Measurements from ENCODE around the gene ST3GAL2.

Gene ST3GAL2

DNA sequence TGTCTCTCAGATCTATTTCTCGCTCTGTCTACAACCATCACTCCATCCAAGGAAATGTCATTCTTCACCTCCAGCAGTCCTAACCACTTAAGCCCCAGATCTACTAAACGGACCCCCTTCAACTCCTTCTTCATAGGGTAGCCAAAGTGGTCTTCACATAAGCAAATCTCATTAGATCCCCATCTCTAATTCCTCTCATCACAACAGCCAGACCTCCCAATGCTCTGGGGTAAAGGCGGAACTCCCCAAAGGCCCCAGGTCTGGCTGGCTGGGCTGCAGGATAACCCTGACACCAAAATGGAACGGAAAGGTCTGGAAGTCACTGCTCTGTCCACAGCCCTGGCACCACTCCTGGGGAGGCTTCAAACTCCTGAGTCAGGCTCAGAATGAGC, 11.1 kb downstream of the ST3GAL2 start:
- H3K79me2 ChIP-seq (ENCODE audit: insufficient read depth, low read length) = peaks cover 66% of the 10 kb centered on the region
- H3K27ac ChIP-seq (ENCODE audit: low read length) = no peak overlapping the region
- H3K36me3 ChIP-seq (ENCODE audit: insufficient read depth, low read length) = peaks cover 10% of the 10 kb centered on the region
- H3K9ac ChIP-seq (ENCODE audit: low read depth, low read length) = no peak overlapping the region
- no peaks in the 10 kb centered on the region for H3K9me3 ChIP-seq (ENCODE audit: insufficient read depth, low read length, severe bottlenecking)
- peaks cover 17% of the 10 kb centered on the region for H4K20me1 ChIP-seq (ENCODE audit: insufficient read depth, low read length)
- no peak for ATAC-seq (ENCODE audit: insufficient read depth, low read depth)
- no peak overlapping the region for H2AFZ ChIP-seq (ENCODE audit: low read depth, low read length)
- no peak overlapping the region for H3K4me2 ChIP-seq (ENCODE audit: insufficient read depth, low read length)
- TF ChIP-seq, protein P1, sequence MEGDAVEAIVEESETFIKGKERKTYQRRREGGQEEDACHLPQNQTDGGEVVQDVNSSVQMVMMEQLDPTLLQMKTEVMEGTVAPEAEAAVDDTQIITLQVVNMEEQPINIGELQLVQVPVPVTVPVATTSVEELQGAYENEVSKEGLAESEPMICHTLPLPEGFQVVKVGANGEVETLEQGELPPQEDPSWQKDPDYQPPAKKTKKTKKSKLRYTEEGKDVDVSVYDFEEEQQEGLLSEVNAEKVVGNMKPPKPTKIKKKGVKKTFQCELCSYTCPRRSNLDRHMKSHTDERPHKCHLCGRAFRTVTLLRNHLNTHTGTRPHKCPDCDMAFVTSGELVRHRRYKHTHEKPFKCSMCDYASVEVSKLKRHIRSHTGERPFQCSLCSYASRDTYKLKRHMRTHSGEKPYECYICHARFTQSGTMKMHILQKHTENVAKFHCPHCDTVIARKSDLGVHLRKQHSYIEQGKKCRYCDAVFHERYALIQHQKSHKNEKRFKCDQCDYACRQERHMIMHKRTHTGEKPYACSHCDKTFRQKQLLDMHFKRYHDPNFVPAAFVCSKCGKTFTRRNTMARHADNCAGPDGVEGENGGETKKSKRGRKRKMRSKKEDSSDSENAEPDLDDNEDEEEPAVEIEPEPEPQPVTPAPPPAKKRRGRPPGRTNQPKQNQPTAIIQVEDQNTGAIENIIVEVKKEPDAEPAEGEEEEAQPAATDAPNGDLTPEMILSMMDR (IDR thresholded peaks at IDR 0.05; ENCODE audit: borderline replicate concordance, extremely low read depth, low read length, poor library complexity, severe bottlenecking) = no peak
- TF ChIP-seq EZH2 (IDR thresholded peaks at IDR 0.05; ENCODE audit: borderline replicate concordance, low read depth, low read length, severe bottlenecking) = no peak
- H3K4me1 ChIP-seq (ENCODE audit: insufficient read depth, low read length) = peaks cover 18% of the 10 kb centered on the region
- H3K27me3 ChIP-seq (ENCODE audit: insufficient read depth, low read length, poor library complexity) = no peaks in the 10 kb centered on the region
- no peak overlapping the region for H3K4me3 ChIP-seq (ENCODE audit: low read depth in 1 of 2, low read length in 2 of 2)
- DNase-seq = no peak

DNA sequence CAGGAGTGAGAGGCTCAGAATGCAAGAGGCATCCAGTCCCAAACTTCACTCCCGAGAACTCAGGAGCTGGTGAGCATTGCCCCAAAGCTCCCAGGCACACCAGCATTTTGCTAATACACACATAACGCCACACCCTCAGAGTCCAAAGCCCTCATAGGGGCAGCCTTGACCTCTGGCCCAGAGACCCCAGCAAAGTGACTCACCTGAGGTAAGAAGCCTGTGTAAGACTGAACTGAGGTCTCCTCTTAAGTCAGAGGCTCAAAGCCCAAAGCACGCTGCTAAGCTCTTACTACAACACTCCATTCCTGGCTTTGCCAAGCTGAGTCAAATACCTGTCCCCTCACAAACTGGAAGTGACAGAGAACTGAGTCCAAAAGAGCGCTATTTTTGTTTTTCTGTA, 16.4 kb downstream of the ST3GAL2 start:
- Histone ChIP-seq H3K27ac (ENCODE audit: low read length) (no peak overlapping the region), H3K9ac (ENCODE audit: low read depth, low read length) (no peak overlapping the region), H2AFZ (ENCODE audit: low read depth, low read length) (no peak overlapping the region), H3K9me3 (ENCODE audit: insufficient read depth, low read length, severe bottlenecking) (no peaks in the 10 kb centered on the region), H3K36me3 (ENCODE audit: insufficient read depth, low read length) (peaks cover 10% of the 10 kb centered on the region), H4K20me1 (ENCODE audit: insufficient read depth, low read length) (peaks cover 46% of the 10 kb centered on the region), H3K27me3 (ENCODE audit: insufficient read depth, low read length, poor library complexity) (no peaks in the 10 kb centered on the region), H3K4me2 (ENCODE audit: insufficient read depth, low read length) (no peak overlapping the region), H3K79me2 (ENCODE audit: insufficient read depth, low read length) (peaks cover 69% of the 10 kb centered on the region), H3K4me1 (ENCODE audit: insufficient read depth, low read length) (no peaks in the 10 kb centered on the region), H3K4me3 (ENCODE audit: low read depth in 1 of 2, low read length in 2 of 2) (no peak overlapping the region)
- no peak for ATAC-seq (ENCODE audit: insufficient read depth, low read depth)
- no peak for DNase-seq
- TF ChIP-seq EZH2 (IDR thresholded peaks at IDR 0.05; ENCODE audit: borderline replicate concordance, low read depth, low read length, severe bottlenecking) = no peak
- TF ChIP-seq, protein P1 (IDR thresholded peaks at IDR 0.05; ENCODE audit: borderline replicate concordance, extremely low read depth, low read length, poor library complexity, severe bottlenecking) = no peak

DNA sequence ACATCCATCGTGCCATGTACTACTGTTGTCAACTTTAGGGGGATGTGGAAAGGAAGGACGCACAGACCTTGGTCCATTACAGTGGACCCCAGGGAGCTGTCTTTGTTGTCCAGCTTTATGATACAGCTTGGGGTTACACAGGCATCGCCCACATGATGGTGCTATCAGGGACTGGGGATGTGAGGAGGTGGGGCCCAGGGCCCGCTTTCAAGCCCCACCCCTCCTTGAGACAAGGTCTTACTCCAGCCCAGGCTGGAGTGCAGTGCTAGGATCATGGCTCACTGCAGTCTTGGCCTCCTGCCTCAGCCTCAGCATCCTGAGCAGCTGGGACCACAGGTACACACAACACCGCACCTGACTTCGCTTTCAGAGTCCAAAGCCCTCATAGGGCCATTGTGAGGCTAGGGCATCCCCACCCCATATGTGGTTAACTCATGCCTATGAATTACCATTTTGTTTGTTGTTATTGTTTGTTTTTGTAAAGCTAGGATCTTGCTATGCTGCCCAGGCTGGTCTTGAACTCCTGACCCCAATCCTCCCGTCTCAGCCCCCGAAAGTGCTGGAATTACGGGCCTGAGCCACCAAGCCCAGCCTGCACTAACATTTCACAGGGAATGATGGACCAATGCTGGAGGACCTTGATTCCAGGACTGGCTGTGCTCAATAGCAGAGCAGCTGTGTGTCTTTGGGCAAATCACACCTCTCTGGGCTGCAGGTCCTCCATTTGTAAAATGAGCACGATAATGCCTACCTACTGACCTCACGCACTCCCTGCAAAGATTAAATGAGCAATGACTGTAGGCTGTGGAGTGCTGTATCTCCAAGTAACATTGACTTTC, 17.2 kb downstream of the ST3GAL2 start:
- DNase-seq = no peak
- Histone ChIP-seq H3K79me2 (ENCODE audit: insufficient read depth, low read length) (peaks cover 72% of the 10 kb centered on the region), H3K4me1 (ENCODE audit: insufficient read depth, low read length) (no peaks in the 10 kb centered on the region), H3K36me3 (ENCODE audit: insufficient read depth, low read length) (peaks cover 13% of the 10 kb centered on the region), H2AFZ (ENCODE audit: low read depth, low read length) (no peak overlapping the region), H3K9me3 (ENCODE audit: insufficient read depth, low read length, severe bottlenecking) (no peaks in the 10 kb centered on the region), H4K20me1 (ENCODE audit: insufficient read depth, low read length) (peaks cover 54% of the 10 kb centered on the region), H3K27me3 (ENCODE audit: insufficient read depth, low read length, poor library complexity) (no peaks in the 10 kb centered on the region), H3K9ac (ENCODE audit: low read depth, low read length) (no peak overlapping the region), H3K27ac (ENCODE audit: low read length) (no peak overlapping the region), H3K4me2 (ENCODE audit: insufficient read depth, low read length) (no peak overlapping the region), H3K4me3 (ENCODE audit: low read depth in 1 of 2, low read length in 2 of 2) (no peak overlapping the region)
- ATAC-seq (ENCODE audit: insufficient read depth, low read depth) = no peak
- TF ChIP-seq, protein P1 (IDR thresholded peaks at IDR 0.05; ENCODE audit: borderline replicate concordance, extremely low read depth, low read length, poor library complexity, severe bottlenecking) = no peak
- TF ChIP-seq EZH2 (IDR thresholded peaks at IDR 0.05; ENCODE audit: borderline replicate concordance, low read depth, low read length, severe bottlenecking) = no peak

Data from DND-41 (cell line).